Activated CD4-positive, alpha-beta T cell treated with anti-CD3 and anti-CD28 coated beads, Interleukin-2, amount 50 U/mL, for 1 hour (primary cell): ENCODE data around the gene MAP1LC3A.

Source experiments
- DNase-seq: peaks from one replicate; pipeline ENCODE4 v3.0.0-alpha.2; 2020

MAP1LC3A gene

DNA sequence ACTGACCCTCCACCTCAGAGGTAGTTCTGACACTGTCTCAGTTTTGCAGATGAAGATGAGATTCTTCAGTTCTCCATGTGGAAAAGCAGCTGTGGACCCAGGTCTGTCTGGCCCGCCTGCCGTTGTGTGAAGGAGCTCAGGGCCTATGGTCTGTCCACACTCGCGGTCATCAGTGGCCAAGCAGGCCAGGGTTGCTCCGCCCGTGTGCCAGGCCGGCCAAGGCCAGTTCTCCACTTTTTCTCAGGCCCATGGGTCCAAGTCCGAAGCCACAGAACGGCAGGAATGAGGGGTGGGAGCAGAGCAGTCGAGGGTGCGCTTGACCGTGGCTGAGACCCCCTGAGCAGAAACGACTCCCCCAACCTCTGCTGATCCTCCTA, 8.6 kb upstream of the MAP1LC3A start:
- DNase-seq: no peak

GRCh38 chr20:34552569-34552968, 5.9 kb upstream of the MAP1LC3A start:
- DNase-seq: no peak

DNA sequence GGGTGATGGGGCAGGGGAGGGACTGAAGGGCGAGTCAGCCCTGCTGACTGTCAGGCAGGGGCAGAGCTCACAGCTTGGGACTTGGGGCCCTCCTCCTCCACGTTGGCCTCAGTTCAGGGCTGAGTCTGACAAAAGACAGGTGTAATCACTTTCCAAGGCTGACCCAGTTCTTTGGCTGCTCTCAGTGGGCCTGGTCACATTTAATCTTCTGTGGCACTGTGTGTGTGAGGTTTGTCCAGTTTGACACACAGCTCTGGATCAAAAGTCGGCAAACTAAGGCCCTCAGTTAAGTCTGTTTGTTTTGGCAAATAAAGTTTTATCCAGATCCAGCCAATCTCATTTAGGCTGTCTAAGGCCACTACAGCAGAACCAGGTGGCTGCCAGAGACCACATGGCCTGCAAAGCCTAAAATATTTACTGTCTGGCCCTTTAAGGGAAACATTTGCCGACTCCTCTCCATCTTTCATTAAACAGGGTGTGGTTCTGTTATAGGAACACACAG, 5.1 kb upstream of the MAP1LC3A start:
- no peak for DNase-seq

GRCh38 chr20:34557936-34558319, 590 bp upstream of the MAP1LC3A start:
- DNase-seq: no peak

DNA sequence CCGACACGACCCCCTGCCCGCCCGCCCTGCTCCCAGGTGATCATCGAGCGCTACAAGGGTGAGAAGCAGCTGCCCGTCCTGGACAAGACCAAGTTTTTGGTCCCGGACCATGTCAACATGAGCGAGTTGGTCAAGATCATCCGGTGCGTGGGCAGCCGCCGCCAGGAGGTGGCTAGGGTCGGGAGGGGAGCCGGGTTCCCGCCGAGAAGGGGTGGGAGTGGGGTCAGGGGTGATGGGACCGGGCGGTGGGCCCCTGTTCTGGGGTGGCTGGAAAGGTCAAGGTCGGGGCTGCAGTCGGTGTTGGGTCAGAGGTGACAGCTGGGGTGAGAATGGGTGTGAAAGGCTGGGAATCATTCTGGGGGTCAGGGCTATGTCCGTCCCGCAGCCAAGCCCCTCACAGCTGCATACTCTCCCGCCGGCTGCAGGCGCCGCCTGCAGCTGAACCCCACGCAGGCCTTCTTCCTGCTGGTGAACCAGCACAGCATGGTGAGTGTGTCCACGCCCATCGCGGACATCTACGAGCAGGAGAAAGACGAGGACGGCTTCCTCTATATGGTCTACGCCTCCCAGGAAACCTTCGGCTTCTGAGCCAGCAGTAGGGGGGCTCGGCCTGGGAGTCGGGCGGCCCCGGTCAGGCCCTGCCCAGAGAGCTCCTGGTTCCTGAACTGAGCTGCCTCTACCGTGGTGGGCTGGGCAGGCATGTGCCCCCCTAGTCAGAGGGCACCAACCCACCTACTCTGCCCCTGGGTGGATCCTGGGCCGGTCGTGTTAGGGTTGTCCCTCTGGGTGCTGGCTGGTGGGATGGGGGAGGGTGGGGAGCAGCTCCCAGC, 1.0 kb downstream of the MAP1LC3A start:
- no peak for DNase-seq

- no peak for DNase-seq
These were observed 1.6 kb downstream of the MAP1LC3A start for GRCh38 chr20:34560141-34560523.

DNA sequence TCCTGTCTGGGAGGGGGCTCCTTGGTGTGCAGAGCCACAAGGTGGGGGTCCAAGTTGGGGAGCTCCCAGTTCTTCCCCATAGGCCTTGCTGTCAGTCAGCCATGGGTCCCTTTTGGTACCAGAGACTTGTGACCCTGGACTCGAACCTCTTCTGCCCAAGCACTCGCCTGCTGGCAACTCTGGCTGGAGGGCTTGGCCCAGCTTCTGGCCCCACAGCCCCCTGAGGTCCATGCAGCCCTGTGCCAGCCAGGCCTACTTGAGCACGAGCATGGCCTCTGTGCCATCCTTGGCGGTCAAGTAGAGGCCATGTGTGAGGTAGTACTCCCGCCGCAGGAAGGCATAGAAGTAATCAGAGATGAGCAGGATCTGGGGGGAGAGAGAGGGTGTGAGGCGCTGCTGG, 2.1 kb downstream of the MAP1LC3A start:
- DNase-seq: no peak

- DNase-seq: no peak
These were observed 3.1 kb downstream of the MAP1LC3A start for GRCh38 chr20:34561661-34562060.

DNA sequence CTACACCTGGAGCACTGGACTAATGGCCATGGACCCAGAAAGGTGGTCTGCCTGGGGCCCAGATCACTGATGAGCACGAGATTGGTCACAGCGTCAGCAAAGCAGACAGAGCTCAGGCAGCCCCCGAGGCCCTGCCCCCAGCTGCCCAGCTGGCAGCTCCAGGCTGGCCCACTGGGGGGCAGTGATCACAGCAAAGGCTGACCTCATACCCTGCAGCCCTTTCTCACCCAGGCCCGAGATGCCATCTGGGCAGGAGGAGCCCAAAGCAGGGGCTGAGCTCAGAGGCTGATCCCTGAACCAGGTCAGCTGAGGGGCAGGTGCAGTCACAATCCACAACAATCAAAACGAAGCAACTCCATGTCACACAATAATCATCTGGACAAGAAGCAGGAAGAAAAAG, 4.1 kb downstream of the MAP1LC3A start:
- DNase-seq: no peak

GRCh38 chr20:34564833-34565232, 6.3 kb downstream of the MAP1LC3A start:
- DNase-seq: no peak

DNA sequence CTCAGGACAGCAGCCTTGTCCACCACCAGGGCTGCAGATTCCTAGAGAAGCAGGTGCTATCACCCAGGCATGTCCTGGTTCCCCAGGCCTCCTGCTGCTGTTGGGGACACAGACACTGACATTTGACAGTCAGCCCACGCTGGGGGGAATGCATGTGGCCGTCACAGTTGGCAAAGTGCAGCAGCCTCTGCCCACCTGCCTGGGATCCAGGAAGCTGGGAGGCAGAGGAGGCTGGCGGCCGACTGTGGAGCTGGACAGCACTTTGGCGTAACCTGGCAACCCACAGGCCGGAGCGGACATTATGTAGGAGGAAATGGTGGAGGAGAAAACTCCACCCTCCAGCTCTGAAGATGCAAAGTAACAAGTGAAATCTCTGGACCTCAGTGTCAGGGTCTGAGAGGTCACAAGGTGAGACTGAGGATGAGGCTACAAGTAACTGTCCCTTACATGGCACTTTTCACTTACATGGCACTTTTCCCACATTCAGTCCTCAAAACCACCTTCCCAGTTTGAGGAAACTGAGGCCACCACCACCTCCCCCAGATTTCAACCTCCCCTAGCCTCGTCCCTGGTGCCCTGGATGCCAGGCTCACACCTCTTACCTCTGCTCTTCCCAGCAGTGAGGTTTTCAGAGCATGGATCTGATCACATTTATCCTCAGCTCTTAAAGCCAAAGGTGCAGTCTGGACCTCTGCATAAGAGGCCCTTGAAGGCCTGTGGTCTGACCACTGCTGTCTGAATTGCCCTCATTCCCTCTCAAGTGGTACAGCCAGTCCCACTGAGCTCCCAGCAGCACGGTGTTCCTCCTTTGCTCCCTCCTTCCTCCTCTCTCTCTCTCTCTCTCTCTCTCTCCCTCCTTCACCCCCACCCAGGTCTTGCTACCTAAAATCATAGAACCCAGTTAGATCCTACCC, 8.7 kb downstream of the MAP1LC3A start:
- DNase-seq: no peak

DNA sequence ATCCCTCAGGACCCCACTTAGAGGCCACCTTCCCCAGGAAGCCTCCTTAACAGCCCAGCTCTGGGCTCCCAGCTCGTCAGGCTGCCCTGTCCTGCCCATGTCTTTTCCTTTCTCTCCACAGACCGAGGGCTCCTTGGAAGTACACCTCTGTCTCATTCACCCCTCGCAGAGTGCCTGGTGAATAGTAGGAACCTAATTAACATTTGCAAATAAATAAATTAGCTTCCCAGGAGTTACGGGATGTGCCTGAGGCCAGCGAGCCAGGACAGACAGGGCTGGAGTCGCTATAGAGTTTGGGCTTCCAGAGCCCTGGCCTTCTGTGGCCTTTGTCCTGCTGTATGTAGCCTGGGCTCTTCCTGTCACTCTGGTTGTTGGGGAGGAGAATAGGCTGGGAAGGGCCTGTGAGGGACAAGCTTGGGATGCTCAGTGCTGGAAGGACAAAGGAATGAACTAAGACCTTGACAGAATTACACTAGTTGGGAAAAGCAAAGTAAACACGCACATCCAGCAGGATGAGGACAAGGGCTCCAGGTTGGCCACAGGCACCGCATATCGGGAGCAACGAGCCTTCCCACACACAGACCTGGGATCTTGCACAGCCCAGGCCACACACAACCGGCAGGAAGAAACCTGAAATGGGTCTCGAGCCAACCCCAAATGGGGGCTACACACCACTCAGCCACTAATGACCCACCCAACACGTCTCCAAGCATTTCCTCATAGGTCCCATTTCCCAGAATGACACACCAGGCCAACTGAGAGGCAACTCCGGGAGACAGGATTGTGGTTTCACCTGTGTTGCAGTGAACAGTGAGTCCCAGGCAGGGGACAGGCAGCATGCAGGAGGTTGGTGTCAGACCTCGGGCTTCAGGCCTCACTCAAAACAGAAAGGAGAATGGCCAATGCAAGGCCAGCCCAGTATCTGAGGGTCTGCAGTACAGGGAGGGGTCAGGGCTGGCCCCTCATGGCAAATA, 9.7 kb downstream of the MAP1LC3A start:
- DNase-seq: no peak

DNA sequence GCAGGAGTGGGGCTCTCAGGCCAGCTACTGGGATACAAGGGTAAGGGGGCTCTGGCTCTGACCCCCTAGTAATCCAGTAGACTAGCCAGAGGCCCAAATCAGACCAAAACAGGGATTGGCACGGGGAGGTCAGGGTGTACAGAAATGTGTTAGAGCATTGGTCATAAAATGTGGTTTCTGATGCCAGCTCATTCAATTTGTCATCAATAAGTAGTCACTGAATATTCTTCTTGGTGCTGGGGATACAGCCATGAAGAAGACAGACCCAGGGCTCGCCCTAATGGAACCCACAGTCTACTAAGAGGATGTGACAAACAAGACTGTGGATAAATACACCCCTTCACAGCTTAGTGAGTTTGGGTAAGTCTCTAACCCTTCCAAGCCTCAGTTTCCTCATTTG, 11.1 kb downstream of the MAP1LC3A start:
- DNase-seq: no peak

GRCh38 chr20:34570859-34571306, 12.4 kb downstream of the MAP1LC3A start:
- DNase-seq: no peak

DNA sequence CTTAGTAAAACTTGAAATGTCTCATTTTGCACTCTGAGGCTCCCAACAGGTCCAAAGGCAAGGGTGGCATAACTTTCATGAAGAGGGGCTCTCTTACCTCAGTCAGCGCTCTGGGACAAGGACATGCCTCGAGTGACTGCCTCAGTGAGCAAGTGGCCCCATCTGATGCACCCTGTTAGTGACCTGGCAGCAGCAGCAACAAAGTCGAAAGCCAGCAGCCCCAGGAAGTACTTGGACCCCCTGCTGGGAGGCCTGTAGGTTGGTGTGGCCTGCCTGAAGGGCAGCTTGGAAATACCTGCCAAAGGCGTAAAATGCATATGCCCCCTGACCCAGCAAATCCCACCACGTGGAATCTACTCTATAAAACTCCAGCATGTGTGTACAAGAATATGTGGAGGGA, 13.2 kb downstream of the MAP1LC3A start:
- DNase-seq: no peak

DNA sequence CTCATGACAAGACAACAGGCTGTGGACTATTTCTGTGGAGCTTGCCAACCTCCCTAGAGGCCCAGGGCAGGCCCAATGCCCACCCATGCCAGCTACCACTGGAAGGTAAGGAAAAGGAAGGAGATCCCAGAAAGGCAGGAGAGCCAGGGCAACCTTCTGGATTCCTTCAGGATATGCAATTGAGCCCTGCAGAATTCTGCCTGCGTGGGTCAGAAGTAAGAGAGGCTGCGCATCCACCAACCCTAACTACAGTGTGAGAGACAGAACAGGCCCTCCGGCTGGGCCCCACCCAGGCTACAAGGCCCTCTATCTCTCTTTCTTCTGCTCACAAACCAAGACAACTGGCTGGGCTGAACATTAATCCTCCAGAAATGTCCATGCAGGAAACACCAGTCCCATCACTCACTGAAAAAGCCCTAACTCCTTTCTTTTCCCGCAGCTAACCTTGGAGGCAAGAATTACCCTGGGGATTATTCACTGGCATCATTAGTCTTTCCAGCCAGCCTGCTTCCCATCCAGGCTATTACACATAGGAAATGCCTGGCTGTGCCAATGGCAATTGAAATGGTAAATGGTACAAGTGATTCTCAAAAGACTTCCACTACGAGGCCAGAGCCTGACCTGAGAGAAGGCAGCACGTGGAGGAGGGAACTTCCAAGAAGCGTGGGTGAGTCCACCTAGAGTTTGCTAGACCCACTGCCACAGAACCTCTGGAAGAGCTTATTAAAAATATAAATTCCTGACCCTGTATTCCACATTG, 15.2 kb downstream of the MAP1LC3A start:
- no peak for DNase-seq

DNA sequence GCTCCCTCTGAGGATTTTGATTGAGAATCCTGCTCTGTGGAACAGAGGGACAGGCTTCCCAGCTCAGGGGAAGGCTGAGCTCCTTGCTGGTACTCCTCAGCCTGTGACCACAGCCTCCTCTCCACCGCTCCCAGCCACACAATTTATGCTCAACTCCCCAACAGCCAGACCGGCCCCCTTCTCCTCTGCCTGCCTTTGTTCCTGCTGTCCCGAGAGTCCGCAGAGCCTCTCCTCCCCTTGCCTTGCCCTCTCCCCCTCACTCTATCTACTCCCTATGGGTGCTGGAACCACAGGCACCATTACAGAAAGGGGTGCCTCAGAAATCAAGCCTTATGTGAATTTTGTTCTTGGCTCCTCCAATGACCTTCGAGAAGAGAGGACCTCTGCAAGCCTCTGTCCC, 15.9 kb downstream of the MAP1LC3A start:
- DNase-seq: no peak

DNA sequence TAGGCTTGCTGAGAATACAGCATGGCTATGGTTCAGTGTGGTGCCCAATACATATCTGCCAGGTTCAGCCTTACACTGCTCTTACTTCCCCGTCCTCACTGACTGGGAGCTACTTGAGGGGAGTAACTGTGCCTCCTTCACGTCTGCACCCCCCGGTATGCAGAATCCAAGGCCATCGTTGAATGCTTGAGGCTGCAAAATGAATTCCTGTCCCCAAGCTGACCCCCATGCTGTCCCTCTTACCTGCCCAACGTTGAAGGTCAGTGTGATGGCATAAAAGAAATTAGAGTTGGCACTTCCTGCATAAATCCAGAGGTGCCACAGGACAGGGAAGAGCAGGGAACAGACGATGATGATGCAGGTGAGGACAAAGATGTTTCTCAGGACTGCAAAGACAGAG, 16.3 kb downstream of the MAP1LC3A start:
- DNase-seq: no peak

GRCh38 chr20:34575271-34575670, 16.8 kb downstream of the MAP1LC3A start:
- DNase-seq: no peak

DNA sequence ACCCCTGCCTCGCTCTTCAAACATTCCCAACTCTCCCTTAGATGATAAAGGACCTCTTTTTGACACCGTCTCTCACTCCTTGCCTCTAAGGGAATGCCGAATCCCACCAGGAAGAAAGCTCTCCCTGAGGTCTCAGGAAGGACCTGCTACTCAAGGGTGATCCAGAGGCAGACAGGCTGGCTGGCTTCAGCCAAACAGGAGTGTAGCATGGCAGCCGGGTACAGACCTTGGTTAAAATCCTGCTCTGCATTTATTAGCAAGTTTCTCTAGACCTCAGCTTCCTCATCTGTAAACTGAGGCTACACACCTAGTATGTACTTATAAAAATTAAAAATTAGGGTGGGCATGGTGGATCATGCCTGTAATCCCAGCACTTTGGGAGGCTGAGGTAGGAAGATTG, 17.2 kb downstream of the MAP1LC3A start:
- DNase-seq: no peak

DNA sequence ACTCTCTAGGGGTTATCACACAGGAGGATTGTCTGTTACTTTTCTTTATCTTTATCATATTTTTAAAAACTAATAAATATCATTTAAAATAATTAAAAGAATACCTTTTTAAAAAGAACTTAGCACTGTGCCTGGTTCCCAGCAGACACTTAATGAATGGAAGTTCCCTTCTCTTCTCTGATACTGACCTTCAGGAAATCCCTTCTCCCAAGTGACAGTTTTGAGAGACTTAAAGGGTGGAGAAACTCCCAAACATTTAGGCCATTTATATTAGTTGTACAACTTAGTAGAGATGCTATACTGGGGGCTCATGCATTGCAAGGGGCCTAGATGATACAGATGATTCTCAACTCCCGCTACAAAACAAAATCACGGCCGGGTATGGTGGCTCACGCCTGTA, 18.5 kb downstream of the MAP1LC3A start:
- DNase-seq: no peak

GRCh38 chr20:34578025-34578424, 19.5 kb downstream of the MAP1LC3A start:
- no peak for DNase-seq
